SK-N-MC (cell line): ENCODE results near the gene DYRK2.

Experiments
- DNase-seq: peaks from one replicate; pipeline ENCODE4 v3.0.0-alpha.2; 2011; ENCODE audit warnings: low read depth, low spot score
- H3K27ac ChIP-seq: fragments of 200-600 bp; sonication (generic); 2 replicates; pipeline ENCODE4 v1.5.1; 2016; ENCODE audit warnings: mixed run types
- H3K36me3 ChIP-seq: fragments of 200-600 bp; sonication (generic); 2 replicates; pipeline ENCODE4 v1.6.1; 2017; ENCODE audit warnings: antibody characterized with exemption, low read length, mixed read lengths; ENCODE audit not compliant: insufficient read depth
- H3K4me3 ChIP-seq: fragments of 200-600 bp; sonication (generic); 2 replicates; pipeline ENCODE4 v1.5.1; 2016
- H3K9ac ChIP-seq: fragments of 200-600 bp; sonication (generic); 2 replicates; pipeline ENCODE4 v1.8.0; 2017; ENCODE audit warnings: mixed run types, mixed read lengths; ENCODE audit not compliant: insufficient read length
- H3K9me3 ChIP-seq: fragments of 200-600 bp; sonication (generic); 2 replicates; pipeline ENCODE4 v1.6.1; 2017; ENCODE audit warnings: low read depth, mild to moderate bottlenecking, antibody characterized with exemption, low read length, moderate library complexity, mixed read lengths
- EZH2 ChIP-seq: fragments of 200-600 bp; sonication (generic); IDR thresholded peaks from one replicate; pipeline ENCODE4 v1.6.1; 2017; ENCODE audit warnings: antibody characterized with exemption
- FOXP2 ChIP-seq: optimal IDR thresholded peaks from 2 replicates; pipeline ENCODE3; 2011; ENCODE audit warnings: mild to moderate bottlenecking, moderate library complexity; ENCODE audit not compliant: insufficient read depth; ENCODE audit errors: extremely low read length, control extremely low read depth
- POLR2AphosphoS5 ChIP-seq: IDR thresholded peaks from 2 replicates; pipeline ENCODE4 v1.6.1; 2012; ENCODE audit warnings: mild to moderate bottlenecking, low read depth, low read length, borderline replicate concordance

DYRK2 gene

GRCh38 chr12:67714648-67715047 lies 66.1 kb downstream of the DYRK2 start:
- DNase-seq, result no peak
- Histone ChIP-seq H3K36me3 (no peaks in the 10 kb centered on the region), H3K9ac (no peak overlapping the region), H3K4me3 (no peak overlapping the region), H3K9me3 (no peaks in the 10 kb centered on the region), H3K27ac (no peak overlapping the region)
- no peak for TF ChIP-seq EZH2
- TF ChIP-seq FOXP2, result no peak
- TF ChIP-seq POLR2AphosphoS5, result no peak
